HCT116 (cell line): ENCODE measurements around the gene KCNMB2. TPM values are rescaled to one million over a fixed set of nuclear protein-coding genes. Genes with fewer than 3 reads are reported as not detected.

Experiments
- ATAC-seq: fragments of 200-7000 bp; cut with Tn5 transposase; 2 replicates; pipeline ENCODE4 v1.9.1; 2020; ENCODE audit warnings: mild to moderate bottlenecking, moderate library complexity
- BruUV-seq: library from RNA; stranded (reverse); fragments of 400-500 nt; replicated peaks from 2 replicates; lab custom pipeline; 2021; lab: Mats Ljungman, UMichigan
- CTCF ChIA-PET: fragments of 300-600 bp; sonication (Branson Sonifier 250); formaldehyde crosslinking; loops from one replicate; lab custom pipeline; 2021; ENCODE audit warnings: antibody characterized with exemption; lab: Charles Lee
- POLR2A ChIA-PET: fragments of 300-600, 350-600 bp; sonication (Branson Sonifier 250); formaldehyde crosslinking; loops from one replicate; lab custom pipeline; 2021; ENCODE audit warnings: antibody characterized with exemption; lab: Charles Lee
- RAD21 ChIA-PET, 2 experiments: fragments of 300-600 bp; sonication (Branson Sonifier 250); formaldehyde crosslinking; loops; one replicate each; lab custom pipeline; 2023; ENCODE audit warnings: low total read pairs in 2 of 2; ENCODE audit not compliant: uncharacterized antibody in 2 of 2, unreplicated experiment in 2 of 2, low non-redundant PET in 1 of 2; lab: Charles Lee
- DNase-seq: peaks from one replicate; pipeline ENCODE4 v3.0.0-alpha.2; 2010; ENCODE audit warnings: low read depth, low spot score
- H2AFZ ChIP-seq: fragments of 200-600 bp; shearing (Covaris generic), sonication (generic); 2 replicates; pipeline ENCODE4 v1.6.1; 2017; ENCODE audit warnings: low read depth, mixed run types, mixed read lengths, antibody characterized with exemption, low read length; ENCODE audit not compliant: poor library complexity, severe bottlenecking
- H3K27ac ChIP-seq: 2 replicates; pipeline ENCODE4 v1.5.1; 2012; ENCODE audit warnings: low read depth, low read length
- H3K27me3 ChIP-seq: fragments of 200-600 bp; sonication (generic); 2 replicates; pipeline ENCODE4 v1.6.1; 2016; ENCODE audit warnings: mixed run types, low read length, mixed read lengths; ENCODE audit not compliant: insufficient read depth
- H3K36me3 ChIP-seq, 2 experiments: fragments of 200-500 bp in 1 of 2; fragments of 200-600 bp in 1 of 2; sonication (Bioruptor generic) in 1 of 2; sonication (generic) in 1 of 2; 2 replicates each; pipeline versions ENCODE4 v1.5.1 to v1.6.1; 2014 to 2016; ENCODE audit warnings: low read length in 2 of 2, inconsistent platforms in 1 of 2, mixed read lengths in 1 of 2, mixed run types in 1 of 2; ENCODE audit not compliant: insufficient read depth in 2 of 2, control insufficient read depth in 1 of 2
- H3K4me1 ChIP-seq, 2 experiments: fragments of 200-600 bp in 1 of 2; sonication (generic) in 1 of 2; 2 replicates each; pipeline versions ENCODE4 v1.5.1 to v1.6.1; 2012 to 2017; ENCODE audit warnings: low read length in 2 of 2, inconsistent platforms in 1 of 2, mild to moderate bottlenecking in 1 of 2, mixed read lengths in 1 of 2, mixed run types in 1 of 2, moderate library complexity in 1 of 2; ENCODE audit not compliant: insufficient read depth in 2 of 2, control insufficient read depth in 1 of 2
- H3K4me2 ChIP-seq: fragments of 200-600 bp; sonication (generic); 2 replicates; pipeline ENCODE4 v1.6.1; 2017; ENCODE audit warnings: mixed run types, low read length, mixed read lengths
- H3K4me3 ChIP-seq, 2 experiments: fragments of 200-600 bp in 1 of 2; sonication (generic) in 1 of 2; replicated peaks in 1 of 2; 2 replicates each; pipeline ENCODE4 v1.5.1; 2011 to 2016; ENCODE audit warnings: low read length in 2 of 2, control low read depth in 1 of 2, low read depth in 1 of 2, mild to moderate bottlenecking in 1 of 2, mixed read lengths in 1 of 2, mixed run types in 1 of 2
- H3K79me2 ChIP-seq: fragments of 200-600 bp; sonication (generic); 2 replicates; pipeline ENCODE4 v1.6.1; 2017; ENCODE audit warnings: mild to moderate bottlenecking, mixed run types, low read length, moderate library complexity, mixed read lengths; ENCODE audit not compliant: insufficient read depth
- H3K9ac ChIP-seq: fragments of 200-600 bp; sonication (generic); 2 replicates; pipeline ENCODE4 v1.6.1; 2016; ENCODE audit warnings: low read length, mixed read lengths
- H3K9me2 ChIP-seq: fragments of 200-600 bp; sonication (generic), shearing (Covaris generic); 2 replicates; pipeline ENCODE4 v1.6.1; 2017; ENCODE audit warnings: mixed run types, mild to moderate bottlenecking, moderate library complexity; ENCODE audit not compliant: insufficient read depth
- H3K9me3 ChIP-seq, 2 experiments: fragments of 200-500 bp in 1 of 2; fragments of 200-600 bp in 1 of 2; sonication (Bioruptor generic) in 1 of 2; sonication (generic) in 1 of 2; 2 replicates each; pipeline ENCODE4 v1.6.1; 2014 to 2017; ENCODE audit warnings: low read length in 2 of 2, mixed read lengths in 2 of 2, inconsistent platforms in 1 of 2, low read depth in 1 of 2, mild to moderate bottlenecking in 1 of 2, mixed run types in 1 of 2, moderate library complexity in 1 of 2; ENCODE audit not compliant: control insufficient read depth in 1 of 2, insufficient read depth in 1 of 2
- H4K20me1 ChIP-seq: fragments of 200-600 bp; sonication (generic), shearing (Covaris generic); 2 replicates; pipeline ENCODE4 v1.6.1; 2017; ENCODE audit warnings: mixed run types, mild to moderate bottlenecking, moderate library complexity; ENCODE audit not compliant: insufficient read depth
- ATF3 ChIP-seq: IDR thresholded peaks from 2 replicates; pipeline ENCODE4 v1.6.1; 2012
- CBX3 ChIP-seq: IDR thresholded peaks from 2 replicates; pipeline ENCODE4 v1.6.1; 2012; ENCODE audit warnings: low read depth
- CEBPB ChIP-seq: IDR thresholded peaks from 2 replicates; pipeline ENCODE4 v1.6.1; 2012; ENCODE audit warnings: low read depth
- EGR1 ChIP-seq: IDR thresholded peaks from 2 replicates; pipeline ENCODE4 v1.6.1; 2012; ENCODE audit warnings: low read depth
- ELF1 ChIP-seq: IDR thresholded peaks from 2 replicates; pipeline ENCODE4 v1.6.1; 2012; ENCODE audit warnings: low read depth, borderline replicate concordance
- RAD21 ChIP-seq: IDR thresholded peaks from 2 replicates; pipeline ENCODE4 v1.6.1; 2012; ENCODE audit warnings: low read depth, mild to moderate bottlenecking
- REST ChIP-seq: IDR thresholded peaks from 2 replicates; pipeline ENCODE4 v1.6.1; 2012; ENCODE audit warnings: low read depth
- SP1 ChIP-seq: IDR thresholded peaks from 2 replicates; pipeline ENCODE4 v1.6.1; 2012; ENCODE audit warnings: low read depth
- SRF ChIP-seq: IDR thresholded peaks from 2 replicates; pipeline ENCODE4 v1.6.1; 2012; ENCODE audit warnings: low read depth
- TCF7L2 ChIP-seq: IDR thresholded peaks from 2 replicates; pipeline ENCODE4 v1.7.0; 2011; ENCODE audit warnings: borderline replicate concordance, inconsistent platforms; ENCODE audit not compliant: insufficient read depth, insufficient read length; ENCODE audit errors: extremely low read depth
- intact Hi-C: fragments of 100-400 bp; cut with micrococcal nuclease; formaldehyde crosslinking; loops from 2 replicates; pipeline ENCODE4 v1.10.0; 2022
- total RNA-seq: library from RNA; stranded (reverse); gene quantifications from one replicate; pipeline ENCODE4 v1.2.1, GENCODE V29; 2021; ENCODE audit not compliant: unreplicated experiment

The KCNMB2 gene
- total RNA-seq, 1 experiment from 2014 or later: not detected

GRCh38 chr3:178623666-178624255, 87.5 kb downstream of the KCNMB2 start:
- no peak for ATAC-seq
- TF ChIP-seq EGR1 (no peak), ELF1 (no peak), CEBPB (no peak), REST (no peak), ATF3 (no peak), SP1 (no peak)
- TF ChIP-seq, all 23 proteins: peak for 0
- Histone ChIP-seq H3K4me3 (no peak overlapping the region), H3K9ac (no peak overlapping the region), H3K27ac (no peak overlapping the region), H3K4me2 (no peak overlapping the region), H3K9me2 (no peaks in the 10 kb centered on the region), H3K4me1 (peaks cover 0 to 4% of the 10 kb centered on the region in 2 experiments; a peak in 1 of 4 replicates), H2AFZ (no peak overlapping the region), H3K27me3 (no peaks in the 10 kb centered on the region), H3K9me3 (no peaks in the 10 kb centered on the region), H3K79me2 (no peaks in the 10 kb centered on the region), H3K36me3 (no peaks in the 10 kb centered on the region), H4K20me1 (no peaks in the 10 kb centered on the region)
- DNase-seq: no peak
- ChIA-PET POLR2A (no interaction called here), CTCF (no interaction called here), RAD21 (no interaction called here)
- intact Hi-C loops: no loop called here
- BruUV-seq: no TSS peak

- Histone ChIP-seq H2AFZ (no peak overlapping the region), H3K9me2 (no peaks in the 10 kb centered on the region), H3K27me3 (no peaks in the 10 kb centered on the region), H3K9me3 (no peaks in the 10 kb centered on the region), H3K36me3 (no peaks in the 10 kb centered on the region), H3K9ac (no peak overlapping the region), H3K27ac (no peak overlapping the region), H4K20me1 (no peaks in the 10 kb centered on the region), H3K4me2 (no peak overlapping the region), H3K4me3 (no peak overlapping the region), H3K79me2 (no peaks in the 10 kb centered on the region), H3K4me1 (peaks cover 0 to 4% of the 10 kb centered on the region in 2 experiments; a peak in 1 of 4 replicates)
- no peak for TF ChIP-seq RAD21
- TF ChIP-seq CEBPB: no peak
- no peak for TF ChIP-seq ELF1
- no peak for TF ChIP-seq SRF
- no peak for TF ChIP-seq TCF7L2
- TF ChIP-seq CBX3: no peak
- BruUV-seq: no TSS peak
- DNase-seq: no peak
- ChIA-PET CTCF (no interaction called here), POLR2A (no interaction called here), RAD21 (no interaction called here)
- ATAC-seq: no peak
- intact Hi-C loops: no loop called here
Measured at GRCh38 chr3:178624276-178624675, 88.0 kb downstream of the KCNMB2 start.
